Sigmoid colon (tissue), 7 donors: Measurements from ENCODE around the gene MIOX. TPM values are rescaled to one million over a fixed set of nuclear protein-coding genes. Genes with fewer than 3 reads are reported as not detected.

Experiments
- DNase-seq: peaks from one replicate; pipeline ENCODE4 v3.0.0-alpha.2; 2019
- H3K27ac ChIP-seq, 4 donors: fragments of 200-600 bp; sonication (generic); one replicate each; pipeline ENCODE4 v1.5.1; 2016 to 2019; ENCODE audit warnings: mild to moderate bottlenecking in 1 of 4
- H3K27me3 ChIP-seq, 3 donors: fragments of 200-600 bp; sonication (generic); one replicate each; pipeline ENCODE4 v1.5.1; 2019; ENCODE audit warnings: mild to moderate bottlenecking in 1 of 3
- H3K36me3 ChIP-seq, 4 donors: fragments of 200-600 bp; sonication (generic); one replicate each; pipeline ENCODE4 v1.5.1; 2016 to 2019
- H3K4me1 ChIP-seq, 4 donors: fragments of 200-600 bp; sonication (generic); one replicate each; pipeline ENCODE4 v1.5.1; 2017 to 2019
- H3K4me3 ChIP-seq, 4 donors: fragments of 200-600 bp; sonication (generic); one replicate each; pipeline ENCODE4 v1.5.1; 2017 to 2019; ENCODE audit warnings: mild to moderate bottlenecking in 2 of 4, moderate library complexity in 1 of 4
- H3K9me3 ChIP-seq, 4 donors: fragments of 200-600 bp in 3 of 4; sonication (generic) in 3 of 4; one replicate each; pipeline versions ENCODE4 v1.5.1 to v1.6.1; 2013 to 2019
- EP300 ChIP-seq, 4 donors: sonication (generic); formaldehyde crosslinking; IDR thresholded peaks; one replicate each; pipeline ENCODE4 v1.6.1; 2017; ENCODE audit warnings: antibody characterized with exemption in 4 of 4
- POLR2A ChIP-seq, 2 donors: fragments of 450-650 bp; IDR thresholded peaks; one replicate each; pipeline ENCODE4 v1.6.1; 2016; ENCODE audit warnings: antibody characterized with exemption in 2 of 2, mild to moderate bottlenecking in 2 of 2, moderate library complexity in 2 of 2
- POLR2AphosphoS5 ChIP-seq, 4 donors: sonication (generic); formaldehyde crosslinking; IDR thresholded peaks; one replicate each; pipeline ENCODE4 v1.6.1; 2017; ENCODE audit warnings: antibody characterized with exemption in 4 of 4
- WGBS, 2 donors: extraction: QIAGEN DNeasy Blood & Tissue Kit; methylation state at CpG; one replicate each; pipeline ENCODE4 v1.1.7; 2013; 5-methylcytosine and 5-hydroxymethylcytosine counted together
- intact Hi-C: fragments of 100-400 bp; cut with DNase I; formaldehyde crosslinking; loops from one replicate; pipeline ENCODE4 v1.15.1; 2023
- polyA plus RNA-seq, 3 donors: library from polyadenylated mRNA; stranded (reverse); fragments of 200-250 nt; gene quantifications; one replicate each; pipeline ENCODE4 v1.2.3, GENCODE V29; 2013
- total RNA-seq, 4 donors: library from RNA; depleted of rRNA; stranded (reverse); fragments of >200 nt; gene quantifications; one replicate each; pipeline ENCODE4 v1.1.0, GENCODE V29; 2016
- TF ChIP-seq, protein P1 (sequence below), 4 experiments: fragments of 450-650 bp in 3 of 4; fragments of 200-600 bp in 1 of 4; IDR thresholded peaks; one replicate each; pipeline ENCODE4 v1.5.1; 2016 to 2019; ENCODE audit warnings: antibody characterized with exemption in 4 of 4, mild to moderate bottlenecking in 3 of 4, moderate library complexity in 2 of 4
- donor health status: healthy with polysubstance abuse.
- donor health status: Bipolar disorder and iron deficiency.
- donor health status: healthy.

MIOX gene
- total and polyA plus RNA-seq, 7 donors = 0.20 TPM; not detected in 6

- 40 to 81% methylated on average over 31 of the region's 31 CpGs for WGBS, 2 donors
- DNase-seq = no peak
These were observed 2.4 kb upstream of the MIOX start for GRCh38 chr22:50483977-50484853.

GRCh38 chr22:50485221-50486131, 1.2 kb upstream of the MIOX start:
- WGBS, 2 donors = 55 to 73% methylated on average over 29 of the region's 29 CpGs

More at GRCh38 chr22:50483977-50484853, 2.4 kb upstream of the MIOX start:
- intact Hi-C loops = no loop called here
- TF ChIP-seq EP300 (IDR thresholded peaks at IDR 0.05) = no peak
- no peak for TF ChIP-seq POLR2AphosphoS5 (IDR thresholded peaks at IDR 0.05)
- TF ChIP-seq, protein P1, sequence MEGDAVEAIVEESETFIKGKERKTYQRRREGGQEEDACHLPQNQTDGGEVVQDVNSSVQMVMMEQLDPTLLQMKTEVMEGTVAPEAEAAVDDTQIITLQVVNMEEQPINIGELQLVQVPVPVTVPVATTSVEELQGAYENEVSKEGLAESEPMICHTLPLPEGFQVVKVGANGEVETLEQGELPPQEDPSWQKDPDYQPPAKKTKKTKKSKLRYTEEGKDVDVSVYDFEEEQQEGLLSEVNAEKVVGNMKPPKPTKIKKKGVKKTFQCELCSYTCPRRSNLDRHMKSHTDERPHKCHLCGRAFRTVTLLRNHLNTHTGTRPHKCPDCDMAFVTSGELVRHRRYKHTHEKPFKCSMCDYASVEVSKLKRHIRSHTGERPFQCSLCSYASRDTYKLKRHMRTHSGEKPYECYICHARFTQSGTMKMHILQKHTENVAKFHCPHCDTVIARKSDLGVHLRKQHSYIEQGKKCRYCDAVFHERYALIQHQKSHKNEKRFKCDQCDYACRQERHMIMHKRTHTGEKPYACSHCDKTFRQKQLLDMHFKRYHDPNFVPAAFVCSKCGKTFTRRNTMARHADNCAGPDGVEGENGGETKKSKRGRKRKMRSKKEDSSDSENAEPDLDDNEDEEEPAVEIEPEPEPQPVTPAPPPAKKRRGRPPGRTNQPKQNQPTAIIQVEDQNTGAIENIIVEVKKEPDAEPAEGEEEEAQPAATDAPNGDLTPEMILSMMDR (IDR thresholded peaks at IDR 0.05) = no peak
- TF ChIP-seq POLR2A (IDR thresholded peaks at IDR 0.05) = no peak
- H3K36me3 ChIP-seq = no peaks in the 10 kb centered on the region
- H3K4me3 ChIP-seq = no peak overlapping the region
- peaks cover 0 to 16% (median 7%) of the 10 kb centered on the region in 4 donors for H3K4me1 ChIP-seq
- no peak overlapping the region for H3K27ac ChIP-seq
- H3K27me3 ChIP-seq = peaks cover 35 to 78% (median 54%) of the 10 kb centered on the region in 3 donors
- H3K9me3 ChIP-seq = no peaks in the 10 kb centered on the region

GRCh38 chr22:50487290-50488005, 789 bp downstream of the MIOX start:
- no peak overlapping the region for H3K27ac ChIP-seq
- peaks cover 10 to 46% (median 24%) of the 10 kb centered on the region in 3 donors for H3K27me3 ChIP-seq
- no peaks in the 10 kb centered on the region for H3K9me3 ChIP-seq
- WGBS, 2 donors = 86% methylated on average over 23 of the region's 23 CpGs
- intact Hi-C loops = no loop called here
- no peak overlapping the region for H3K4me3 ChIP-seq
- no peak for DNase-seq
- H3K4me1 ChIP-seq = no peaks in the 10 kb centered on the region
- H3K36me3 ChIP-seq = no peaks in the 10 kb centered on the region
- no peak for TF ChIP-seq POLR2AphosphoS5 (IDR thresholded peaks at IDR 0.05)
- TF ChIP-seq, protein P1 (IDR thresholded peaks at IDR 0.05) = no peak
- TF ChIP-seq EP300 (IDR thresholded peaks at IDR 0.05) = no peak
- TF ChIP-seq POLR2A (IDR thresholded peaks at IDR 0.05) = no peak

More at GRCh38 chr22:50485221-50486131, 1.2 kb upstream of the MIOX start:
- Histone ChIP-seq H3K27me3 (peaks cover 30 to 66% (median 43%) of the 10 kb centered on the region in 3 donors), H3K4me3 (no peak overlapping the region), H3K4me1 (peaks cover 0 to 16% (median 7%) of the 10 kb centered on the region in 4 donors), H3K36me3 (no peaks in the 10 kb centered on the region), H3K9me3 (no peaks in the 10 kb centered on the region), H3K27ac (no peak overlapping the region)
- TF ChIP-seq, protein P1 (IDR thresholded peaks at IDR 0.05) = no peak
- no peak for TF ChIP-seq POLR2A (IDR thresholded peaks at IDR 0.05)
- no peak for TF ChIP-seq EP300 (IDR thresholded peaks at IDR 0.05)
- TF ChIP-seq POLR2AphosphoS5 (IDR thresholded peaks at IDR 0.05) = no peak
- DNase-seq = no peak
- intact Hi-C loops = no loop called here

GRCh38 chr22:50488006-50488677, 1.5 kb downstream of the MIOX start:
- Histone ChIP-seq H3K9me3 (no peaks in the 10 kb centered on the region), H3K27ac (no peak overlapping the region), H3K27me3 (peaks cover 6 to 39% (median 17%) of the 10 kb centered on the region in 3 donors), H3K4me1 (no peaks in the 10 kb centered on the region), H3K4me3 (no peak overlapping the region), H3K36me3 (no peaks in the 10 kb centered on the region)
- DNase-seq = no peak
- no peak for TF ChIP-seq POLR2AphosphoS5 (IDR thresholded peaks at IDR 0.05)
- TF ChIP-seq, protein P1 (IDR thresholded peaks at IDR 0.05) = no peak
- TF ChIP-seq EP300 (IDR thresholded peaks at IDR 0.05) = no peak
- no peak for TF ChIP-seq POLR2A (IDR thresholded peaks at IDR 0.05)
- WGBS, 2 donors = 81 to 86% methylated on average over 18 of the region's 18 CpGs
- intact Hi-C loops = no loop called here
